IMR-90 (cell line): ENCODE data around the gene ADGRB3. TPM values are rescaled to one million over a fixed set of nuclear protein-coding genes. Genes with fewer than 3 reads are reported as not detected.

ENCODE experiments used
- ATAC-seq: fragments of 200-7000 bp; cut with Tn5 transposase; 2 replicates; pipeline ENCODE4 v1.9.1; 2020; ENCODE audit warnings: low read depth, mild to moderate bottlenecking, moderate library complexity
- BruUV-seq: library from RNA; stranded (reverse); fragments of 400-500 nt; replicated peaks from 2 replicates; lab custom pipeline; 2021; lab: Mats Ljungman, UMichigan
- CTCF ChIA-PET: fragments of 300-600 bp; formaldehyde crosslinking; extraction: SDS; loops from one replicate; lab custom pipeline; 2021; ENCODE audit warnings: antibody characterized with exemption; lab: Yijun Ruan, JAX
- POLR2A ChIA-PET: fragments of 300-600 bp; sonication (Branson Sonifier 250); formaldehyde crosslinking; loops from one replicate; lab custom pipeline; 2022; ENCODE audit warnings: antibody characterized with exemption; ENCODE audit not compliant: unreplicated experiment; lab: Charles Lee
- DNase-seq: peaks from one replicate; pipeline ENCODE4 v3.0.0; 2013
- H2AFZ ChIP-seq: replicated peaks from 2 replicates; pipeline ENCODE3; 2013; ENCODE audit warnings: low read length, mild to moderate bottlenecking; ENCODE audit not compliant: poor library complexity
- H2AK5ac ChIP-seq: 2 replicates; pipeline ENCODE4 v1.6.1; 2013; ENCODE audit warnings: low read depth, low read length, inconsistent platforms
- H2AK9ac ChIP-seq: replicated peaks from 2 replicates; pipeline ENCODE3; 2013; ENCODE audit warnings: mild to moderate bottlenecking, low read depth, low read length, moderate library complexity; ENCODE audit not compliant: poor library complexity
- H2BK120ac ChIP-seq: 2 replicates; pipeline ENCODE4 v1.6.1; 2013; ENCODE audit warnings: low read depth, low read length, inconsistent platforms
- H2BK15ac ChIP-seq: 3 replicates; pipeline ENCODE4 v1.6.1; 2013; ENCODE audit warnings: low read depth, low read length, inconsistent platforms
- H2BK20ac ChIP-seq: 2 replicates; pipeline ENCODE4 v1.6.1; 2013; ENCODE audit warnings: low read depth, mild to moderate bottlenecking, inconsistent platforms, low read length, moderate library complexity
- H2BK5ac ChIP-seq: 2 replicates; pipeline ENCODE4 v1.6.1; 2013; ENCODE audit warnings: mild to moderate bottlenecking, low read depth, low read length, inconsistent platforms; ENCODE audit not compliant: poor library complexity, severe bottlenecking
- H3K14ac ChIP-seq: replicated peaks from 2 replicates; pipeline ENCODE4 v1.6.1; 2013; ENCODE audit warnings: low read depth, low read length, inconsistent platforms
- H3K18ac ChIP-seq: 2 replicates; pipeline ENCODE4 v1.6.1; 2013; ENCODE audit warnings: low read depth, low read length, control low read depth
- H3K23ac ChIP-seq: 2 replicates; pipeline ENCODE4 v1.6.1; 2013; ENCODE audit warnings: low read depth, low read length, inconsistent platforms
- H3K27ac ChIP-seq: 2 replicates; pipeline ENCODE4 v1.5.1; 2013; ENCODE audit warnings: mild to moderate bottlenecking, control low read depth, low read length; ENCODE audit not compliant: insufficient read depth
- H3K27me3 ChIP-seq: 2 replicates; pipeline ENCODE4 v1.6.1; 2013; ENCODE audit warnings: low read length; ENCODE audit not compliant: control insufficient read depth, insufficient read depth
- H3K36me3 ChIP-seq: 2 replicates; pipeline ENCODE4 v1.6.1; 2013; ENCODE audit warnings: low read length, mixed read lengths; ENCODE audit not compliant: control insufficient read depth, insufficient read depth
- H3K4ac ChIP-seq: 2 replicates; pipeline ENCODE4 v1.6.1; 2013; ENCODE audit warnings: low read depth, low read length, inconsistent platforms
- H3K4me1 ChIP-seq: 2 replicates; pipeline ENCODE4 v1.6.1; 2013; ENCODE audit warnings: low read length, mixed read lengths; ENCODE audit not compliant: control insufficient read depth, insufficient read depth
- H3K4me2 ChIP-seq: 2 replicates; pipeline ENCODE4 v1.6.1; 2013; ENCODE audit warnings: low read depth, mild to moderate bottlenecking, control low read depth, low read length, moderate library complexity
- H3K4me3 ChIP-seq: 2 replicates; pipeline ENCODE4 v1.5.1; 2013; ENCODE audit warnings: low read depth, mild to moderate bottlenecking, control low read depth, low read length, moderate library complexity; ENCODE audit not compliant: insufficient read depth
- H3K56ac ChIP-seq: 2 replicates; pipeline ENCODE4 v1.6.1; 2013; ENCODE audit warnings: low read length, inconsistent platforms; ENCODE audit not compliant: insufficient read depth; ENCODE audit errors: extremely low read depth
- H3K79me1 ChIP-seq, 2 experiments: 2 replicates each; pipeline ENCODE4 v1.6.1; 2013; ENCODE audit warnings: low read length in 2 of 2, inconsistent platforms in 1 of 2, low read depth in 1 of 2
- H3K9ac ChIP-seq: 2 replicates; pipeline ENCODE4 v1.6.1; 2013; ENCODE audit warnings: low read depth, low read length, control low read depth
- H3K9me1 ChIP-seq: 2 replicates; pipeline ENCODE4 v1.6.1; 2013; ENCODE audit warnings: low read length, inconsistent platforms; ENCODE audit not compliant: insufficient read depth
- H3K9me3 ChIP-seq: 2 replicates; pipeline ENCODE4 v1.6.1; 2013; ENCODE audit warnings: low read length; ENCODE audit not compliant: control insufficient read depth, insufficient read depth
- H4K20me1 ChIP-seq: 2 replicates; pipeline ENCODE4 v1.6.1; 2013; ENCODE audit warnings: low read length, inconsistent platforms; ENCODE audit not compliant: insufficient read depth
- H4K5ac ChIP-seq: 2 replicates; pipeline ENCODE4 v1.6.1; 2013; ENCODE audit warnings: mild to moderate bottlenecking, low read depth, low read length, control low read depth
- H4K8ac ChIP-seq, 2 experiments: 2 replicates each; pipeline ENCODE4 v1.6.1; 2013; ENCODE audit warnings: low read depth in 2 of 2, low read length in 2 of 2, control low read depth in 1 of 2, inconsistent platforms in 1 of 2
- H4K91ac ChIP-seq: 2 replicates; pipeline ENCODE4 v1.6.1; 2013; ENCODE audit warnings: low read depth, low read length, inconsistent platforms; ENCODE audit not compliant: insufficient read depth
- CHD1 ChIP-seq: IDR thresholded peaks from 2 replicates; pipeline ENCODE4 v1.6.1; 2012; ENCODE audit warnings: low read depth, low read length, improper control_type of control experiment
- MAZ ChIP-seq: IDR thresholded peaks from 2 replicates; pipeline ENCODE4 v1.6.1; 2012; ENCODE audit warnings: low read depth, mild to moderate bottlenecking, low read length, improper control_type of control experiment, moderate library complexity, borderline replicate concordance
- RCOR1 ChIP-seq: IDR thresholded peaks from 2 replicates; pipeline ENCODE4 v1.6.1; 2012; ENCODE audit warnings: mild to moderate bottlenecking, low read length, improper control_type of control experiment; ENCODE audit not compliant: insufficient replicate concordance
- WGBS, 2 experiments: methylation state at CpG; one replicate each; pipeline versions ENCODE4 v1.1.5 to v1.1.7; 2013; ENCODE audit warnings: missing lambda C conversion rate in 2 of 2; ENCODE audit not compliant: insufficient read length in 1 of 2; ENCODE audit errors: extremely low coverage in 2 of 2; 5-methylcytosine and 5-hydroxymethylcytosine counted together
- dilution Hi-C: fragments of 300-500 bp; cut with HindIII; formaldehyde crosslinking; loops from one replicate; pipeline ENCODE4 v1.14.3; 2018; ENCODE audit warnings: low sequenced_read_pairs; ENCODE audit not compliant: unreplicated experiment
- in situ Hi-C: fragments of 300-500 bp; cut with MboI; formaldehyde crosslinking; loops from 3 replicates; pipeline ENCODE4 v1.14.3; 2019; ENCODE audit warnings: low sequenced_read_pairs, inconsistent platforms, mixed read lengths
- intact Hi-C: fragments of 100-400 bp; cut with micrococcal nuclease; formaldehyde crosslinking; loops from 2 replicates; pipeline ENCODE4 v1.10.0; 2022
- polyA plus RNA-seq, 3 experiments: library from polyadenylated mRNA; depleted of rRNA; stranded (reverse); fragments of >200 nt; gene quantifications; 2 replicates each; pipeline ENCODE4 v1.2.3, GENCODE V29; 2012; ENCODE audit warnings: low replicate concordance in 1 of 3
- total RNA-seq: library from RNA; depleted of rRNA; stranded (reverse); fragments of >200 nt; gene quantifications from 2 replicates; pipeline ENCODE4 v1.2.3, GENCODE V29; 2012
- TF ChIP-seq, protein P1 (sequence below): fragments of 150-350 bp; IDR thresholded peaks from 2 replicates; pipeline ENCODE4 v1.6.1; 2016; ENCODE audit warnings: low read depth, mild to moderate bottlenecking, low read length, moderate library complexity, borderline replicate concordance
- TF ChIP-seq, protein P2 (sequence below): fragments of 150-350 bp; IDR thresholded peaks from 2 replicates; pipeline ENCODE4 v1.6.1; 2017; ENCODE audit warnings: mild to moderate bottlenecking, antibody characterized with exemption, low read length, low read depth
- TF ChIP-seq, protein P3 (sequence below): conservative IDR thresholded peaks from 2 replicates; pipeline ENCODE4 v1.5.1; 2012; ENCODE audit warnings: mild to moderate bottlenecking, low read depth, low read length, improper control_type of control experiment

Gene ADGRB3
- total and polyA plus RNA-seq, 2 of the 4 experiments (the other 2 are of a cell fraction): not detected

DNA sequence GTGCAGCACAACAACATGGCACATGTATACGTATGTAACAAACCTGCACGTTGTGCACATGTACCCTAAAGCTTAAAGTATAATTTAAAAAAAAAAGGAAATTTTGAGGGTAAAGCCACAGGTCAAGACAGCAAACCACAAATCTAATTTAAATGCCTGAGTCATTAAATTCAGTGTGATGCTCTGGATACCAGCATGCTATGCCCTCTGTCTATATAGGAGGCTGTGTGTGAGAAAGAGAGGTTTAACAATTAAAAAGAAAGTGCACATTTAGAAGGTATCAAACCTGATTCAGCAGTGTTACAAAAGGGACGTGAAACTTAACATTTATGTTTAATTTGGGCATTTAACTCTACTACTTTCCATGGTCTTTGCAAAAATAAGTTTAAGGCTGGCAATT, 276.3 kb downstream of the ADGRB3 start:
- no peak overlapping the region for H2BK120ac ChIP-seq
- no peak overlapping the region for H3K4me2 ChIP-seq
- no peak overlapping the region for H3K9ac ChIP-seq
- no peak for DNase-seq
- no peaks in the 10 kb centered on the region for H3K4me1 ChIP-seq
- no peak overlapping the region for H3K14ac ChIP-seq
- ATAC-seq: no peak
- H2BK15ac ChIP-seq: no peak overlapping the region
- in situ Hi-C loops (no loop called here), dilution Hi-C loops (no loop called here), intact Hi-C loops (no loop called here)
- no peak overlapping the region for H3K4ac ChIP-seq
- H4K20me1 ChIP-seq: no peaks in the 10 kb centered on the region
- H4K8ac ChIP-seq: no peak overlapping the region
- H3K36me3 ChIP-seq: no peaks in the 10 kb centered on the region
- H3K27ac ChIP-seq: no peak overlapping the region
- H2AFZ ChIP-seq: no peak overlapping the region
- H3K23ac ChIP-seq: no peak overlapping the region
- no TSS peak for BruUV-seq
- H3K9me1 ChIP-seq: no peaks in the 10 kb centered on the region
- no peak overlapping the region for H3K4me3 ChIP-seq
- no peak overlapping the region for H2BK5ac ChIP-seq
- no peak overlapping the region for H3K18ac ChIP-seq
- no peaks in the 10 kb centered on the region for H3K27me3 ChIP-seq
- ChIA-PET POLR2A (no interaction called here), CTCF (no interaction called here)
- no peak overlapping the region for H2AK9ac ChIP-seq
- no CpG with 5 or more reads among the region's 3 CpGs for WGBS, 2 experiments
- no peak overlapping the region for H2BK20ac ChIP-seq
- TF ChIP-seq, protein P1, sequence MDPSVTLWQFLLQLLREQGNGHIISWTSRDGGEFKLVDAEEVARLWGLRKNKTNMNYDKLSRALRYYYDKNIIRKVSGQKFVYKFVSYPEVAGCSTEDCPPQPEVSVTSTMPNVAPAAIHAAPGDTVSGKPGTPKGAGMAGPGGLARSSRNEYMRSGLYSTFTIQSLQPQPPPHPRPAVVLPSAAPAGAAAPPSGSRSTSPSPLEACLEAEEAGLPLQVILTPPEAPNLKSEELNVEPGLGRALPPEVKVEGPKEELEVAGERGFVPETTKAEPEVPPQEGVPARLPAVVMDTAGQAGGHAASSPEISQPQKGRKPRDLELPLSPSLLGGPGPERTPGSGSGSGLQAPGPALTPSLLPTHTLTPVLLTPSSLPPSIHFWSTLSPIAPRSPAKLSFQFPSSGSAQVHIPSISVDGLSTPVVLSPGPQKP: no peak
- TF ChIP-seq, protein P2, sequence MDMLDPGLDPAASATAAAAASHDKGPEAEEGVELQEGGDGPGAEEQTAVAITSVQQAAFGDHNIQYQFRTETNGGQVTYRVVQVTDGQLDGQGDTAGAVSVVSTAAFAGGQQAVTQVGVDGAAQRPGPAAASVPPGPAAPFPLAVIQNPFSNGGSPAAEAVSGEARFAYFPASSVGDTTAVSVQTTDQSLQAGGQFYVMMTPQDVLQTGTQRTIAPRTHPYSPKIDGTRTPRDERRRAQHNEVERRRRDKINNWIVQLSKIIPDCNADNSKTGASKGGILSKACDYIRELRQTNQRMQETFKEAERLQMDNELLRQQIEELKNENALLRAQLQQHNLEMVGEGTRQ: no peak
- TF ChIP-seq RCOR1 (no peak), CHD1 (no peak), MAZ (no peak)
- TF ChIP-seq, protein P3, sequence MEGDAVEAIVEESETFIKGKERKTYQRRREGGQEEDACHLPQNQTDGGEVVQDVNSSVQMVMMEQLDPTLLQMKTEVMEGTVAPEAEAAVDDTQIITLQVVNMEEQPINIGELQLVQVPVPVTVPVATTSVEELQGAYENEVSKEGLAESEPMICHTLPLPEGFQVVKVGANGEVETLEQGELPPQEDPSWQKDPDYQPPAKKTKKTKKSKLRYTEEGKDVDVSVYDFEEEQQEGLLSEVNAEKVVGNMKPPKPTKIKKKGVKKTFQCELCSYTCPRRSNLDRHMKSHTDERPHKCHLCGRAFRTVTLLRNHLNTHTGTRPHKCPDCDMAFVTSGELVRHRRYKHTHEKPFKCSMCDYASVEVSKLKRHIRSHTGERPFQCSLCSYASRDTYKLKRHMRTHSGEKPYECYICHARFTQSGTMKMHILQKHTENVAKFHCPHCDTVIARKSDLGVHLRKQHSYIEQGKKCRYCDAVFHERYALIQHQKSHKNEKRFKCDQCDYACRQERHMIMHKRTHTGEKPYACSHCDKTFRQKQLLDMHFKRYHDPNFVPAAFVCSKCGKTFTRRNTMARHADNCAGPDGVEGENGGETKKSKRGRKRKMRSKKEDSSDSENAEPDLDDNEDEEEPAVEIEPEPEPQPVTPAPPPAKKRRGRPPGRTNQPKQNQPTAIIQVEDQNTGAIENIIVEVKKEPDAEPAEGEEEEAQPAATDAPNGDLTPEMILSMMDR: no peak
- no peaks in the 10 kb centered on the region for H3K79me1 ChIP-seq
- no peak overlapping the region for H4K91ac ChIP-seq
- H3K56ac ChIP-seq: no peak overlapping the region
- H3K9me3 ChIP-seq: no peaks in the 10 kb centered on the region
- H4K5ac ChIP-seq: no peak overlapping the region
- no peak overlapping the region for H2AK5ac ChIP-seq
